ENCODE measurements around the gene TEX19.

TEX19 gene

GRCh38 chr17:82320956-82321927 is 37.8 kb upstream of the TEX19 start:
- DNase-seq (ENCODE audit: low read depth in 2 of 3, low spot score in 2 of 3), result no peak

- DNase-seq (ENCODE audit: low read depth in 2 of 3, low spot score in 2 of 3), result no peak
These were observed 37.0 kb upstream of the TEX19 start for GRCh38 chr17:82321947-82322466.

- no peak for DNase-seq (ENCODE audit: low read depth in 2 of 3, low spot score in 2 of 3)
These were observed 36.3 kb upstream of the TEX19 start for GRCh38 chr17:82322526-82323453.

DNA sequence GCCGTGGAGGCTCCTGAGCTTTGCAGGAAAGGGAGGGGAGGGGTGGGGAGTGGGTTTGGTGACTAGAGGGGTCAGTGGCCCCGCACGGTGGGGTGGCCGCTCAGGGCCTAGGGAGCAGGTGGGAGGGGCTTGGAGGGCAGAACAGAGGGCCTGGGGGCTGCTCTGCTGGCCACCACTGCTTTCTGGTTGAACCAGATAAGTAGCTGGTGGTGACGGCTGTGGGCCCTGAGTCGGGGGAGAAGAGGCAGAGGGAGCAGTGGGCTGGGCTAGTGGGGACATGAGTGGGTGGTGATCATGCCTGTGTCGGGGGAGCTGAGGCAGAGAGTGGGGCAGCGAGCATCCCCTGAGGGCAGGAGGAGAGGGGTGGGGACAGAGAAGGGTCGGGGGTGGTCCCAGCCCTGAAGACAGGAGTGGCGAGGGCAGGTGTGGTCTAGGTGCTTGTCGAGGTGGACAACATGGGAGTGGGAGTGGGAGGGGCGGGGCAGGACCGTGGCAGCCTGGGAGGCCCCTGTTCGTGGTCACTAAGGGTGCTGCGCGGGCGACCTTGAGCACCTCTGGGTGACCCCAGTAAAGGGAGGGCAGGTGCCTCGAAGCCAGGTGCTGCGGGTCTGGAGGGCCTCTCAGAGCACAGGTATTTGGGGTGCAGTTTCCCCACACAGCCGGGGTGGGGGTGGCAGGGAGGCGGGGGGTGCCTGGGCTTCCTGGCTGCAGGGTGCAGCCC is 35.4 kb upstream of the TEX19 start:
- DNase-seq (ENCODE audit: low read depth in 2 of 3, low spot score in 2 of 3), result no peak

DNA sequence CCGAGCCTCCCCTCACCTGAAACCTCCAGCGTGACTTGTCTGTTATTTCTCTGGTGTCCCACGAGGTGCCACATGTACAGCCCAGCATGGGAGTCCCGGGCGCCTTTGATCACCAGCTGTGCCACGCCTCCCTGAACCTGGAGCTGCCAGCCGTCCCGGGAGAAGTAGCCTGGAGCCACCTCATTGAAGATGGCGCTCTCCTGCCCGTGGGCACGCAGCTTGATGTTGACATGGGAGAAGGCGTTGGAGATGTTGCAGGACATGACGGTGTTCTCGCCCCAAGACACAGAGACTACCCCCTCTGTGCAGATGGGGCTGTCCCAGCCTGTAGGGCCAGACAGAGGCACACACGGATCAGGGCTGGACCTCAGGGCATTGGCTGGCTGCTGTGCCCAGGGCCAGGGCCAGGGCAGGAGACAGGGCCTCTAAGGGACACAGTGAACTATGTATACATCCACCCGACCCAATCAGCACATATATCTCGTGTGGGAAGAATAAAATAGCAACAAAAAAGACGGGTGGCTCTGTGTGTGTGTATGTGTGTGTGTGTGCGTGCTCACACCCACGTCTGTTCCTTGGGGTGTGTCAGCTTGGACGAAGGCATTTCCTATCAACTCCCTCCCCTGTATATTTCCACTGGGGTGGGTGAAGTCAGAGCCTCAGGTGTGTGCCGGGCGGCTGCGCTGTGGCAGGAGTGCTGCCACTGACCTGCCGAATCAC is 34.3 kb upstream of the TEX19 start:
- DNase-seq (ENCODE audit: low read depth in 2 of 3, low spot score in 2 of 3), result no peak

DNA sequence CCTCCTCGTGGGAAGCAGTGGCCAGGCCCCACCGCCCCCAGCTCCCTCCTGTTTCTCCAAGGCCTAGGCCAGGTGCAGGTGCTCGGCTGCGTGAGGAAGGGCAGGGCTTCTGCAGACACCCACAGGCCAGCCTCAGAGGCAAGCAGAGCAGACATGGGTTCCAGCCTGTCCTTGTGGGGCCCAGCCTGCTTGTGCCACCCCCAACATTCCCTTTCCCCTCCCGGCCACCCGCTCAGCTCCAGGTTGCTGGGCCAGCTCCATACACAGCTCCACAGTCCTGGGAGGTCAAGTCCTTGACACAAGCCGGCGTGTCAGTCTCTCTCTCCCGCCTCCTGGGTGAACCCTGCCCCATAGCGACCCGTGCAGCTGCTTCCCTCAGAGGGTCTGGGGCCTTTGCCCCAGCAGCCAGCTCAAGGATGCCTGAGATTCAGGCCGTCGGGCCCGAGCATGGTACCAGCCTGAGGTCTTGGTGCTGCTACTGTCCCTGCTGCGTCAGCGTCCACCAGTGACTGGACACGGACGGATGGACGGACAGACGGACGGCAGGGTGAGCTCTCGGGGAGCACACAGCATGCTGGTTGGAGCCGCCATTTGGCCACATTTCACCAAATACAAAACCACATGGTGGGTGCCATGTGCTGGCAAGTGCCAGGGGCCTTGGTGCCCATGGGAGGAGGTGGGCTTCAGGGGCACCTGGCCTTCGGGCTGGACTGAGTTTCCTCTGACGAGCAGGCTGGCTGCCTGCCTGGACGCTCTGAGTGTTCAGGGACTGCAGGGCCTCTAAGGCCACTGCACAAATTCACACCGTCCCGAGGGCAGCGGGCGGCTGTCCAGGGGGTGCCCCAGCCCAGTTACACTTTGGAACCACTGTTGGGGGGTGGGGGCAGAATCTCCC is 33.5 kb upstream of the TEX19 start:
- DNase-seq (ENCODE audit: low read depth in 2 of 3, low spot score in 2 of 3), result no peak

DNA sequence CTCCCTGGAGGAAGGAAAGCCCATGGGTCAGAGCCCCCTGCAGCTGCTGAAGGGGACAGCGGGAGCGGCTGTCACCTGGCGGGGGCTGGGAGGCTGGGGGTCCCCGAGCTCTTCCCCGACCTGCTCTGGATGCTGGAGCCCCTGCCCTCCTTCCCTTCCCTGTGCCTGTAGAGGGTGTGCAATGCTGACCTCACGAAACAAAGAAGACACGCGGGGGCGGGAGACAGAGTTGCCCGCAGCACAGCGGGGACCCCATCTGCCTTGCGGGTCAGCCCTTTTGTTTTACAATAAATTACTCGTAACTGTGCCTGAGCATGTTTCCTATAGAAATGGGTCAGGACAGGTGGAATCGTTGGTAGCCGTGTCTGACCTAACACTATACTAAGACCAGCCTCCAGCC is 31.8 kb upstream of the TEX19 start:
- DNase-seq (ENCODE audit: low read depth in 2 of 3, low spot score in 2 of 3), result no peak

DNA sequence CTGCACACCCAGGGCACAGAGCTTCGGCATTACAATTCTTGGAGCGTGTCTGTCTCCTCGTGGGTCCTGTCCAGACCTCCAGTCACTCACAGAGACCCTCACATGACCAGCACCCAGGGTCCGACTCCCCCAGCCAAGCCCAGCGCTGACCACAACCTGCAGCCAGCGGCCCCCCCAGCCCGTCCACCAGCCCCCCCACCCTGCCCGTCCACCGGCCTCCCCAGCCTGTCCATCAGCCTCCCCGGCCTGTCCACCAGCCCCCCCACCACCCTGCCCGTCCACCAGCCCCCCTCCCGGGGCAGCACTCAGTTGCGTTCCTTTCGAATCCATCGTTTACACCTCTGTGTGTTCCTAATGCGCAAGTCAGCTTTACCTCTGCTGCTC is 31.3 kb upstream of the TEX19 start:
- DNase-seq (ENCODE audit: low read depth in 2 of 3, low spot score in 2 of 3), result no peak

DNA sequence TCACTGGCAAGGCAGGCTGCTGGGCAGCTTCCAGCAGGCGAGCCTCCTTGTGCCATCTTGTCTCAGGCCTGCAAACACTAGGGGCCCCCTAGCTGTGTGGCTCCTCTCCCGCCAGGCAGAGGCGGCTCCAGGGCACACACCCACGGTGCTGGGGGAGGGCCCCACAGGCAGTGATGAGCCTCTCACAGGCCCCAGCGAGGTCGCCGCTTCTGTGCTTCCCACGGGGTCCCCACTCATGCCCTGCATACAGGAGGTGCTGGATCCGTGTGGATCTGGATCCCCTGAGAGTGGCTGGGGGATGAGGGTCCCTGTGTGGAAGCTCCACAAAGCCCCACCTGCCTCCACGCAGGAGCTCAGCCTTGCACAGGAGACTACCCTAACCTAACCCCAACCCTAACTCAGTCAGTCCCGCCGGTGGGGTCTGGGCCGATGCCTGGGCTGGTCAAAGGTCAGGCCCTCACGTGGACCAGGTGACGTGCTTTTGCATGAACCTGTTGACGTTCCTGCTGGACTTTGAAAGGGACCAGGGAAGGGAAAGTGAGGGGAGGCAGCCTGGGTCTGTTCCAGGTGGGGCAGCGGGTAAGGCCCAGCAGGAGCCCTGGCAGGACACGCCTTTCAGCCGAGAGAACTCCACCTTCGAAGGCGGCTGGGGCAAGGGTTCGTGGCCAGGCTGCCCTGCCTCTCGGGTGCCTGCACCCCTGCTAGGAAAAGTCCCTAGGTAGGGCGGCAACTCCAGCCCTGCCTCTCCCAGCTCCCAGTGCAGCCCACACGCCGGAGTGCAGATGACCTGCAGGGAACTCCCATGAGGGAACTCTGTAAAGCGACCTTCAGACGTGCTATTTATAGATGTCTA is 30.7 kb upstream of the TEX19 start:
- no peak for DNase-seq (ENCODE audit: low read depth in 2 of 3, low spot score in 2 of 3)

DNA sequence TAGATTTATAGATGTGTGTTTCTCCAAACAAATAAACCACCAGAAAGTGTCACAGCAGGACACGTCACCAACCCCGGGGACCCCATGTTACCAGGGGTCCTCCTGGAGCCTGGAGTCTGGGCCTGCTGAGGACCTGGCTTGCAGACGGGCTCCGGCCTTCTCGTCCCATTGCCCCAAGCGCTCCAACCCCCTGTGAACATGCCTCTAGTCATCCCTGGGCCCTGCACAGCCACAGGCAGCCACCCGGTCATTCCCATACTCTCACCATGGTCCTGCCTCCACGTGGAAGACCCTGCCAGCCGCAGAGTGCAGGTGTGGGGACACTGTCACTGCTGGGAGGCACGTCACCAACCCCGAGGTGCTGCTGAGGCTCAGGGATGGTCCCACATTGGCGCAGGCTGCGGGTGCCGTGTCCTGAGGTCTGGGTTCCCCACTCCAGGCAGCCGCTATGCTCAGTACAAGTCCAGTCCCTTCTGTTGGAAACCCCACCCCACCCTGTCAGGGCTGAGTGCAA is 30.0 kb upstream of the TEX19 start:
- no peak for DNase-seq (ENCODE audit: low read depth in 2 of 3, low spot score in 2 of 3)

DNA sequence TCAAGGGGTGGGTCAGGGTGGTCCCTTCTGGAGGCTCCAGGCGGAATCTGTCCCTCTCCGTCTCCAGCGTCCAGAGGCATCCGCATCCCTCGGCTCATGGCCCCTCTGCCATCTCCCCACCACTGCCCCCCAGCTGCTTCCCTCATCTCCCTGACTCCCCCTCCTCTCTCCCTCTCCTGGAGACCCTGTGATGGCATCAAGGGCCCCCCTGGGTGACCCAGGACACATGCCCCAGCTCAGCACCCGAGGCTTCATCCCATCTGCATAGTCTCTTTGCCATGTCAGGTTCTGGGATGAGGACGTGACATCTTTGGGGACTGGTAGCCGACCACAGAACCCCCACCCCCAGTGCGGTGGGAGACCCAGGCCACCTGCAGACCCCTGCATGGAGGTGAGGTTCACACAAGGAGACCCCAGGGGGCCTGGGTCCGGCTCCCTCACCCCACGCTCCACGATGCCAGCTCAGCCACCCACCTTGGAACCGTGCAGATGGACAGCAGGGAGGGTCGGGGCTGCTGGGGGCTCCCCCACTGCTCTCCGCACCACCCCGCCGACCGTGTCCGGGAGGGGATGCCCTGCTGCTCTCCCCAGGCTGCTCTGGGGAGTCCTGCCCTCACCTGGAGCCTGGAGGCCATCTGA is 29.2 kb upstream of the TEX19 start:
- DNase-seq (ENCODE audit: low read depth in 2 of 3, low spot score in 2 of 3), result no peak

GRCh38 chr17:82330322-82331239 is 28.5 kb upstream of the TEX19 start:
- no peak for DNase-seq (ENCODE audit: low read depth in 2 of 3, low spot score in 2 of 3)

GRCh38 chr17:82331345-82331939 is 27.6 kb upstream of the TEX19 start:
- no peak for DNase-seq (ENCODE audit: low read depth in 2 of 3, low spot score in 2 of 3)

GRCh38 chr17:82332669-82333278 is 26.3 kb upstream of the TEX19 start:
- DNase-seq (ENCODE audit: low read depth in 2 of 3, low spot score in 2 of 3), result no peak

- no peak for DNase-seq (ENCODE audit: low read depth in 2 of 3, low spot score in 2 of 3)
These were observed 25.5 kb upstream of the TEX19 start, which contains the start of gene SECTM1 for GRCh38 chr17:82333279-82334171. TSS of gene SECTM1 (minus strand) at chr17:82333766. CDS start at chr17:82327240, 6,526 bp downstream.

Measured in activated CD8-positive, alpha-beta memory T cell treated with anti-CD3 and anti-CD28 coated beads for 48 hours (primary cell).